GM19025 (cell line): ENCODE results near the gene CCDC178.
A peak's percentile ranks its signal among the peaks of the same experiment; 100 is the strongest.
"Not testable (repeated sequence)": the region's sequence is repeated elsewhere in the genome, so short reads cannot be mapped to it uniquely, and the experiment has no call there.

Source experiments
- ATAC-seq: cut with Tn5 transposase; IDR thresholded peaks from one replicate; pipeline ENCODE4 v1.9.1; 2021; ENCODE audit warnings: mild to moderate bottlenecking, low read depth, moderate library complexity; ENCODE audit not compliant: unreplicated experiment

The CCDC178 gene

DNA sequence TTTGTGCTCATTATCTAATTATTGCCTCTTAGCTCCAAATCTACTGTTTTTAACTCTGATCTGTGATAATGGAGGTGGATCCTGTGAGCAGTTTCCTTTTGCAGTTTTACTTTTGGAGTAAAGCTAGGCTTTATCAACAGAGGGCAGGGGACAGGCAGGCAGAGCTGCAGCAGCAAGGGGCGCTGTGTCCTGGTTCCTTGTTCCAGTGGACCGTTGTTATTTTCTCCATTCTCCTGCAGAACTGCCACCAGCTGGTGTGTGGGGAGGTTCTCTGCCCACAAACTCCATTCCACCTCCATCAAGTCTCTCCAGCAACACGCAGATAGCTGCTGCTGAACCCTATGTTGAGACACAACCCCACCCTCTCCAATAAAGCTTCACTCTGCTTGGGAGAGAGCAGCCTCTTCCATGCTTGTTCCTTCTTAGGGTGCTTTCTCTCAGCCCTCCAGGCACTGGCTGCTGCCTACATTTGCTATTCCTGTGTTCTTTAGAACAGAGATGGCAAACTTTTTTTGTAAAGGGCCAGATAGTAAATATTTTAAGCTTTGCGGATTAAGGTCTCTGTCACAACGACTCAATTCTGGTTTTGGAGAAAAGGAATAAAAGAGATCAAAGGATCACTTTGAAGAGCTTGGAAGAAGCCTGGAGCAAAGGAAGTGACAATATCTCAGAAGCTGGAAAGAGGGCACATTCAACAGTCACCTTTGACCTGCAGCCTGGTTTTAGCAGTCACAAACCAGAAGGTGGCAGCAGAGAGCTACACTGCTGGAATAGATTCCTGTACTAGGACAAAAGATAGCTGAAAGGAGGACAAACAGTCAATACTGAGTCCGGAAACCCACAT lies 208.8 kb downstream of the CCDC178 start:
- peak; percentile 93 for ATAC-seq

DNA sequence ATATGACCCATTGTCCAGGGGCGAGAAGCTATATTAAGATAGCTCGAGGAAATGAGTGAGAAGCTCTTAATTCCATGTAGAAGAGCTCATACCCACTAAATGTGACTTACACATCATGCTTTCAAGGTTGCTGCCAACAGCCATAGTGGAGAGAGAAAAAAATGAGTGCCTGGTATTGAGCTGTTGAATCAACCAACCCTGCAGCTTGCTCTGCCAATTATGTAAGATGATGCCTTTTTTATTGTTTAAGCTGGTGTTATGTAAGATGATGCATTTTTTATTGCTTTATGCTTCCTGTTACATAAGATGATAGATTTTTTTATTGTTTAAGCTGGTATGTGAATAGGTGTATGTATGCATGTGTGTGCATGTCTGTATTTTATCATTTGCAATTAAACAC lies 228.2 kb downstream of the CCDC178 start:
- ATAC-seq: no peak

DNA sequence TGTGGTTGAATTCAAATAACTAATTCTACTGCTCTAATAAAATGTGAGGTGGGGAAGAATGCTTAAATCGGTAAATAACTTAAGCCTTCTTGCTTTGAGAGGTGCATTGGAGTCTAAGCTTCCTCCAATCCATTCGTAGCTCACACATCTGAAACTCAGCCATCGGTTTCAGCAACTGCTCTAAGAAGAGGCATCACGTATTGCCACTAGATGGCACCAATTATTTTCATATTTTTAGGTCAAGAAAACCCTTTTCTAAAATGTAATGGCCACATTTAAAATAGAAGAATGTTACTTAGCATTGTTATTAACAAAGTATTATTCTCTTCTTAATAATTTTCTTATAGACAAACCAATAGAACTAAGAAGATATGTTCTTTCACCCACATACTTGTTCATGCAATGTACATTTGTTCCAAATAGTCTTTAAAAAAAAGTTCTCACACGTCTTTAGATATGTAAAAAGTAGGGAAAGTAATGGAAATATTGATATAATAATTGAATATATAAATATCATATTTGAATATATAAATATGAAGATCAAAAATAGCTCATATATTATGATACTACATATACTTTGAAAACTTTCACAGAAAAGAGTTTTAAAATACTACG lies 229.8 kb downstream of the CCDC178 start:
- ATAC-seq: no peak

DNA sequence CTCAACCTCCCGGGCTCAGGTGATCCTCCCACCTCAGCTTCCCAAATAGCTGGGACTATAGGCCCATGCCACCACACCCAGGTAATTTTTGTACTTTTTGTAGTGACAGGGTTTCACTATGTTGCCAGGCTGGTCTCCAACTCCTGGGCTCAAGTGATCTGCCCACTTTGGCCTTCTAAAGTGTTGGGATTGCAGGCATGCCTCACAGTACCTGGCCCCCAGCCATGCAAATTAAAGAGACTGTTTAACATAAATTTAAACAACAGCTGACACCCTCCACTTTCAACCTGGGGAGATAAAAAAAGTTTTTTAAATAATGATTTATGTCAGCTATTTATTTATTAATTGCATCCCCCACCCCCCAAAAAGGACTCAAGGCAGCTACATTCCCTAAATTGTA lies 234.7 kb downstream of the CCDC178 start:
- no peak for ATAC-seq

DNA sequence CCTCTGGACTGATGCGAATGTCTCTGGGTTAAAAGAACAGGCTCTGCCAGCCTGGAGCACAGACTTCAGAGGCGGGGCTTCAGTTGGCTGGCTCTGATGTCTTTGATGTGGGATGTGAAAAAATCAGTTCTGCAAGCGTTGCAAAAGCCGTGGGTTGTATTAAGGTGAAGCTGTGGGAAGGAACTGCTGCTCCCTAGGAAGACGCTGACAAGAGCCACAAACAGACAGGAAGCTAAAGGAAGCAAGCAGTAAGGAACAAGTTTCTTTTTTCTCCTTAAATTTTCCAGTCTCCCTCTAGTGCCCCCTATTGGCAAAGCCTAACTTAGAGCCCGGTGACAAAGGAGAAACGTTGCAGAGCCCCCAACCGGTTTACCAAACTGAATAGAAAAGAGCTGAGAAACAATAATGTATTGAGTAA lies 239.0 kb downstream of the CCDC178 start:
- ATAC-seq: no peak

- no peak for ATAC-seq
These were observed 244.7 kb downstream of the CCDC178 start for GRCh38 chr18:33195795-33196194.

- no peak for ATAC-seq
These were observed 245.7 kb downstream of the CCDC178 start for GRCh38 chr18:33194793-33195192.

- ATAC-seq: no peak
These were observed 255.6 kb downstream of the CCDC178 start for GRCh38 chr18:33184958-33185357.

DNA sequence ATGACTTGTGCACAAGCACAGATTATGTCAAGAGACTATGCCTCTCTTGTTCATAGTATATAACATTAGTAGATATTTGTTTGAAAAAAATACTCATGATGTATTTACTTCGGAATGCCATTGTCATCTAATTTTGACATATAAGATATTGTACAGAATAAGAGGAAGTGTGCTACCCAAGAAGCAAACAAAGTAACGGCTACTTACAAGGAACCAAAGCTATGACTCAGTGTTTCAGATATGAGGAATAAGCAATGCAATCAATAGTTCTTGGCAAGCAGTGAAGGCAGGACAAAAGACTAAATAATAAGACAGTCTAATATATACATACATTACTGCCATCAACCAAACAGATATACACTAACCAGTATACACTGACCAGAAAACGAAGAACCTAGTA lies 256.3 kb downstream of the CCDC178 start:
- ATAC-seq: no peak

GRCh38 chr18:33183136-33183535 lies 257.4 kb downstream of the CCDC178 start:
- no peak for ATAC-seq

DNA sequence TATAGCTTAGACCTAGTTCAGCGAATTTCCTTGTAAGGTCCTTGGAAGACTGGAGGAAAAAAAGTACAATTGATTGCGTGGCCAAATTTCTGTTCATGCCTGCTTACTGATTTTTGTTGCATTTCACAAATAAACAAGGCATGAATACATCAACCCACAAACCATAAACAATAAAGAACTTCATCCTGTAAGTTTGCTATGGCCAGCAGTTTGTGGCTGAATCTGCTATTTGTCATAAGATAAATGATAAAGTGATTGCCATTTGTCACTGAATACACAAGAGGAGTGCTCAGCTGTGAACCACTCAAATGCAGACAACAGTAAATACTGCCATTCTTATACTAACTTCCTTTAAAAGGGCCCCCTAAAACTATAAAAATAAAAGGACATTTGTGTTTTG lies 259.5 kb downstream of the CCDC178 start:
- no peak for ATAC-seq

DNA sequence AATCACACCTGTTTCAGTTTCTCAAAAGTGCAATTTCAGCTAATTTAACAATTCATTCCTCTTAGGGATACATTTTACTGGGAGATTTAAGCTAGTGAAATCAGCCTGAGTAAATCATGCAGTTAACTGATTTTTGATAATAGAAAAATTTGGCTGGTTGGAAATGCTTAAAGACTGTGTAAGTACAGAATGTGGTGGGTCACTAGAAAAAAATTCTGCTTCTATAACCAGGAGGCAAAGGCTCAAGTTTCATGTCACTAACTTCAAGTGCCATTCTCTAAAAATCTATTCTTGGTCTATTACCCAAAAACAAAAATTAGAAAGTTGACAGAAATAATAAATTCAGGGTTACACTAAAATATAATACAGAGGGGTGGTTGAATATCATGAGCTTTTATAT lies 271.3 kb downstream of the CCDC178 start:
- no peak for ATAC-seq

GRCh38 chr18:33164121-33164520 lies 276.4 kb downstream of the CCDC178 start:
- not testable (repeated sequence) for ATAC-seq

- ATAC-seq: no peak
These were observed 279.4 kb downstream of the CCDC178 start for GRCh38 chr18:33161131-33161530.

GRCh38 chr18:33159151-33159550 lies 281.4 kb downstream of the CCDC178 start:
- ATAC-seq: no peak

DNA sequence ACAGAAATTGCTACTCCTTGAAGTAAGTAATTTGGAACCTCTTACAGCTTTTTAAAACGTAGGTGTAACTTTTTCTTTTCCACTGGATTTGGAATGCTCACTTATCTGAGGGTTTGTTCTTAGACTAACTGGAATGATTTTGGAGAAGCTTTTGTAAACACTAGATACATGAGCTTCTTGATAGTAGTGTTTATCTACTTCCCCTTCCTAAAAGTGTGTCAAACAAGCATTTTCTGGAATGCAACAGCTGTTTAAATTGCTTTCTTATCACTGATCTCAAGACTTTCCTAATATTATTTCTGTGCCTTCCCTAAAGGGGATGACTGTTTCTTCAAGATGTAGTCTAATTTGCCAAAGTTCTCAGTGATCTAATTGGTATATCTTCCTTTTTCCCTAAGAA lies 282.6 kb downstream of the CCDC178 start:
- no peak for ATAC-seq

GRCh38 chr18:33156906-33157470 lies 283.5 kb downstream of the CCDC178 start:
- no peak for ATAC-seq

DNA sequence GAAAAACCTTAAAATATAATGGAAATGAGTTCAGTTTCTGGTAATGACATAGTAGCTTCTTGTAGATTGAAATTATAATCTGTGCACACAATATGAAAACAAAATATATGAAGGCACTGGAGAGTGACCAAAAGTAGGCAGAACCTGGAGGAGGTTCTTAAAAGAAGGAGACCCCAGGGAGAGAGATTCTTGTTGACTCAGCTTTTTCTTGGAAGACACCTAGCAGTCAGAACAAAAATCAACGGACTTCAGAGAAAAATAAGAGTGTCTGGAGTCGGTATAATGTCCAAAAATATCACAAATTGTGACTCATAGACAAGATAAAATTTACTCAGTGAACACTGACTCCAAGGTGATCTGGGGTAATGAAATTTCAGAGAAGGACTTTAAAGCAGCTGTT lies 286.5 kb downstream of the CCDC178 start:
- no peak for ATAC-seq

- no peak for ATAC-seq
These were observed 288.1 kb downstream of the CCDC178 start for GRCh38 chr18:33152376-33152775.

GRCh38 chr18:33147811-33148210 lies 292.7 kb downstream of the CCDC178 start:
- ATAC-seq: not testable (repeated sequence)

GRCh38 chr18:33146014-33146413 lies 294.5 kb downstream of the CCDC178 start:
- ATAC-seq: no peak
